Keratinocyte (primary cell): ENCODE results near the gene HP. TPM values are rescaled to one million over a fixed set of nuclear protein-coding genes. Genes with fewer than 3 reads are reported as not detected.

ENCODE experiments used
- DNase-seq: peaks from one replicate; pipeline ENCODE4 v3.0.0-alpha.2; 2011; ENCODE audit warnings: low read depth, missing footprints, low spot score
- FAIRE-seq: peaks from 2 replicates; lab custom pipeline; 2011; peaks lifted over from hg19 to GRCh38; lab: Jason Lieb, UNC
- H2AFZ ChIP-seq: 2 replicates; pipeline ENCODE4 v1.6.0; 2012; ENCODE audit warnings: low read length, control low read depth, inconsistent platforms; ENCODE audit not compliant: control insufficient read depth
- H3K27ac ChIP-seq: 2 replicates; pipeline ENCODE4 v1.5.1; 2011; ENCODE audit warnings: low read length; ENCODE audit not compliant: control insufficient read depth, insufficient read depth
- H3K27me3 ChIP-seq: 3 replicates; pipeline ENCODE4 v1.6.0; 2011; ENCODE audit warnings: low read length; ENCODE audit not compliant: control insufficient read depth, insufficient read depth; ENCODE audit errors: extremely low read depth
- H3K36me3 ChIP-seq, 2 experiments: 2 replicates in 1 of 2; 3 replicates in 1 of 2; pipeline ENCODE4 v1.5.1; 2011; ENCODE audit warnings: low read length in 2 of 2, mild to moderate bottlenecking in 1 of 2; ENCODE audit not compliant: control insufficient read depth in 2 of 2, insufficient read depth in 2 of 2; ENCODE audit errors: extremely low read depth in 1 of 2
- H3K4me1 ChIP-seq: 3 replicates; pipeline ENCODE4 v1.5.1; 2011; ENCODE audit warnings: low read length; ENCODE audit not compliant: control insufficient read depth, insufficient read depth; ENCODE audit errors: extremely low read depth
- H3K4me2 ChIP-seq: 3 replicates; pipeline ENCODE4 v1.6.0; 2011; ENCODE audit warnings: low read depth, low read length; ENCODE audit not compliant: control insufficient read depth, insufficient read depth; ENCODE audit errors: extremely low read depth
- H3K4me3 ChIP-seq, 3 experiments: fragments of 200-600 bp in 1 of 3; sonication (generic) in 1 of 3; 2 replicates in 2 of 3; 3 replicates in 1 of 3; pipeline ENCODE4 v1.5.1; 2011 to 2016; ENCODE audit warnings: low read length in 3 of 3, mild to moderate bottlenecking in 3 of 3, control low read depth in 2 of 3, inconsistent platforms in 1 of 3, low read depth in 1 of 3, mixed read lengths in 1 of 3, mixed run types in 1 of 3, moderate library complexity in 1 of 3; ENCODE audit not compliant: control insufficient read depth in 2 of 3, insufficient read depth in 2 of 3; ENCODE audit errors: extremely low read depth in 1 of 3
- H3K79me2 ChIP-seq: 2 replicates; pipeline ENCODE4 v1.6.0; 2012; ENCODE audit warnings: low read length; ENCODE audit not compliant: control insufficient read depth, insufficient read depth
- H3K9ac ChIP-seq: 3 replicates; pipeline ENCODE4 v1.6.0; 2011; ENCODE audit warnings: low read length; ENCODE audit not compliant: control insufficient read depth, insufficient read depth; ENCODE audit errors: extremely low read depth
- H3K9me1 ChIP-seq: 3 replicates; pipeline ENCODE4 v1.6.0; 2011; ENCODE audit warnings: low read length; ENCODE audit not compliant: control insufficient read depth, insufficient read depth; ENCODE audit errors: extremely low read depth
- H3K9me3 ChIP-seq: 2 replicates; pipeline ENCODE4 v1.5.1; 2012; ENCODE audit warnings: low read depth, low read length; ENCODE audit not compliant: control insufficient read depth
- H4K20me1 ChIP-seq: 3 replicates; pipeline ENCODE4 v1.6.0; 2011; ENCODE audit warnings: low read length; ENCODE audit not compliant: control insufficient read depth, insufficient read depth; ENCODE audit errors: extremely low read depth
- EZH2 ChIP-seq: IDR thresholded peaks from one replicate; pipeline ENCODE4 v1.6.1; 2012; ENCODE audit warnings: inconsistent platforms, mild to moderate bottlenecking, low read length, moderate library complexity
- dilution Hi-C: fragments of 300-500 bp; cut with MboI; formaldehyde crosslinking; loops from one replicate; pipeline ENCODE4 v1.7.0; 2020; ENCODE audit warnings: low sequenced_read_pairs; ENCODE audit not compliant: extremely low pct_ligation_motif_present
- polyA plus RNA-seq, 5 experiments: library from polyadenylated mRNA; depleted of rRNA in 3 of 5; stranded (reverse) in 3 of 5; stranded (forward) in 1 of 5; unstranded in 1 of 5; fragments of >200 nt; gene quantifications; 1 replicate in 1 of 5; 2 replicates in 3 of 5; 3 replicates in 1 of 5; pipeline versions ENCODE4 v1.2.1 to v1.2.3, GENCODE V29; 2011 to 2012; ENCODE audit warnings: missing spikeins in 2 of 5, low read depth in 1 of 5, low replicate concordance in 1 of 5
- TF ChIP-seq, protein P1 (sequence below), 3 experiments: IDR thresholded peaks in 1 of 3; conservative IDR thresholded peaks in 1 of 3; optimal IDR thresholded peaks in 1 of 3; 2 replicates in 2 of 3; 3 replicates in 1 of 3; pipeline versions ENCODE3 to v1.5.1; 2011; ENCODE audit warnings: low read length in 3 of 3, mild to moderate bottlenecking in 3 of 3, moderate library complexity in 2 of 3, control low read depth in 1 of 3, inconsistent platforms in 1 of 3; ENCODE audit not compliant: insufficient read depth in 2 of 3; ENCODE audit errors: extremely low read depth in 1 of 3

HP gene
- polyA plus RNA-seq, 1 donor (not counting 4 experiments of a cell fraction or from before 2014, with no cell fraction given), result 0.43 TPM

GRCh38 chr16:72014675-72015074, 39.6 kb upstream of the HP start:
- no peaks in the 10 kb centered on the region for H3K79me2 ChIP-seq

GRCh38 chr16:72015124-72015523, 39.2 kb upstream of the HP start:
- H3K4me3 ChIP-seq, result no peak overlapping the region
- TF ChIP-seq, protein P1, sequence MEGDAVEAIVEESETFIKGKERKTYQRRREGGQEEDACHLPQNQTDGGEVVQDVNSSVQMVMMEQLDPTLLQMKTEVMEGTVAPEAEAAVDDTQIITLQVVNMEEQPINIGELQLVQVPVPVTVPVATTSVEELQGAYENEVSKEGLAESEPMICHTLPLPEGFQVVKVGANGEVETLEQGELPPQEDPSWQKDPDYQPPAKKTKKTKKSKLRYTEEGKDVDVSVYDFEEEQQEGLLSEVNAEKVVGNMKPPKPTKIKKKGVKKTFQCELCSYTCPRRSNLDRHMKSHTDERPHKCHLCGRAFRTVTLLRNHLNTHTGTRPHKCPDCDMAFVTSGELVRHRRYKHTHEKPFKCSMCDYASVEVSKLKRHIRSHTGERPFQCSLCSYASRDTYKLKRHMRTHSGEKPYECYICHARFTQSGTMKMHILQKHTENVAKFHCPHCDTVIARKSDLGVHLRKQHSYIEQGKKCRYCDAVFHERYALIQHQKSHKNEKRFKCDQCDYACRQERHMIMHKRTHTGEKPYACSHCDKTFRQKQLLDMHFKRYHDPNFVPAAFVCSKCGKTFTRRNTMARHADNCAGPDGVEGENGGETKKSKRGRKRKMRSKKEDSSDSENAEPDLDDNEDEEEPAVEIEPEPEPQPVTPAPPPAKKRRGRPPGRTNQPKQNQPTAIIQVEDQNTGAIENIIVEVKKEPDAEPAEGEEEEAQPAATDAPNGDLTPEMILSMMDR (optimal IDR thresholded peaks at IDR 0.05 in 1 of 3, IDR thresholded peaks at IDR 0.05 in 1 of 3, conservative IDR thresholded peaks at IDR 0.05 in 1 of 3; ENCODE audit: extremely low read depth in 1 of 3, insufficient read depth in 2 of 3, low read length in 3 of 3), result no peak
- TF ChIP-seq EZH2, result no peak
- H3K4me1 ChIP-seq, result peaks cover 13% of the 10 kb centered on the region
- H2AFZ ChIP-seq, result no peak overlapping the region
- no peaks in the 10 kb centered on the region for H3K9me1 ChIP-seq
- no peaks in the 10 kb centered on the region for H4K20me1 ChIP-seq
- no peaks in the 10 kb centered on the region for H3K79me2 ChIP-seq
- dilution Hi-C loops, result no loop called here
- H3K9me3 ChIP-seq, result no peaks in the 10 kb centered on the region
- no peak overlapping the region for H3K9ac ChIP-seq
- no peaks in the 10 kb centered on the region for H3K27me3 ChIP-seq
- no peak for DNase-seq
- H3K27ac ChIP-seq, result no peak overlapping the region
- no peak for FAIRE-seq
- no peak overlapping the region for H3K4me2 ChIP-seq
- H3K36me3 ChIP-seq, result peaks cover 3 to 4% of the 10 kb centered on the region in 2 experiments

More at GRCh38 chr16:72014675-72015074, 39.6 kb upstream of the HP start:
- dilution Hi-C loops, result no loop called here
- H3K9me1 ChIP-seq, result no peaks in the 10 kb centered on the region
- TF ChIP-seq, protein P1 (optimal IDR thresholded peaks at IDR 0.05 in 1 of 3, IDR thresholded peaks at IDR 0.05 in 1 of 3, conservative IDR thresholded peaks at IDR 0.05 in 1 of 3; ENCODE audit: extremely low read depth in 1 of 3, insufficient read depth in 2 of 3, low read length in 3 of 3), result no peak
- no peak for TF ChIP-seq EZH2
- FAIRE-seq (no peak), DNase-seq (no peak)
- H2AFZ ChIP-seq, result no peak overlapping the region
- H3K4me2 ChIP-seq, result no peak overlapping the region
- peaks cover 13% of the 10 kb centered on the region for H3K4me1 ChIP-seq
- H3K4me3 ChIP-seq, result no peak overlapping the region
- H3K27me3 ChIP-seq, result no peaks in the 10 kb centered on the region
- H3K9me3 ChIP-seq, result no peaks in the 10 kb centered on the region
- no peak overlapping the region for H3K9ac ChIP-seq
- H3K27ac ChIP-seq, result no peak overlapping the region
- H3K36me3 ChIP-seq, result peaks cover 3 to 4% of the 10 kb centered on the region in 2 experiments
- no peaks in the 10 kb centered on the region for H4K20me1 ChIP-seq
